Spleen (tissue), 11 donors: ENCODE results near the gene KIDINS220. TPM values are rescaled to one million over a fixed set of nuclear protein-coding genes. Genes with fewer than 3 reads are reported as not detected.

ENCODE experiments used
- DNase-seq: peaks from one replicate; pipeline ENCODE4 v3.0.0-alpha.2; 2020
- H3K27ac ChIP-seq, 8 donors: fragments of 200-600 bp; sonication (generic) in 7 of 8; 1 replicate in 4 of 8; 2 replicates in 4 of 8; pipeline versions ENCODE4 v1.5.0 to v1.8.0; 2016 to 2021; ENCODE audit warnings: inconsistent platforms in 4 of 8, mild to moderate bottlenecking in 4 of 8, moderate library complexity in 1 of 8
- H3K27me3 ChIP-seq, 7 donors: fragments of 200-600 bp; sonication (generic) in 6 of 7; replicated peaks in 1 of 7; 1 replicate in 4 of 7; 2 replicates in 3 of 7; pipeline versions ENCODE4 v1.5.0 to v1.8.0; 2016 to 2021; ENCODE audit warnings: inconsistent platforms in 3 of 7, mild to moderate bottlenecking in 1 of 7
- H3K36me3 ChIP-seq, 6 donors: fragments of 200-600 bp; sonication (generic) in 5 of 6; 1 replicate in 4 of 6; 2 replicates in 2 of 6; pipeline versions ENCODE4 v1.5.0 to v1.8.0; 2016 to 2021; ENCODE audit warnings: inconsistent platforms in 2 of 6
- H3K4me1 ChIP-seq, 6 donors: fragments of 200-600 bp; sonication (generic) in 5 of 6; 1 replicate in 3 of 6; 2 replicates in 3 of 6; pipeline versions ENCODE4 v1.5.0 to v1.8.0; 2016 to 2021; ENCODE audit warnings: inconsistent platforms in 3 of 6
- H3K4me3 ChIP-seq, 8 donors: fragments of 200-600 bp; sonication (generic) in 7 of 8; 1 replicate in 4 of 8; 2 replicates in 4 of 8; pipeline versions ENCODE4 v1.5.0 to v1.8.0; 2016 to 2021; ENCODE audit warnings: inconsistent platforms in 4 of 8, mild to moderate bottlenecking in 4 of 8, moderate library complexity in 2 of 8
- H3K9me3 ChIP-seq, 8 donors: fragments of 200-600 bp; sonication (generic) in 7 of 8; 1 replicate in 4 of 8; 2 replicates in 4 of 8; pipeline versions ENCODE4 v1.5.0 to v1.8.0; 2016 to 2021; ENCODE audit warnings: inconsistent platforms in 4 of 8
- CTCF ChIP-seq, 11 experiments: fragments of 200-600 bp in 7 of 11; fragments of 450-650 bp in 4 of 11; sonication (generic) in 4 of 11; IDR thresholded peaks in 8 of 11; conservative IDR thresholded peaks in 3 of 11; 1 replicate in 7 of 11; 2 replicates in 4 of 11; pipeline versions ENCODE4 v1.4.0 to v1.8.0; 2016 to 2021; ENCODE audit warnings: antibody characterized with exemption in 11 of 11, inconsistent platforms in 4 of 11, mild to moderate bottlenecking in 1 of 11
- POLR2A ChIP-seq, 3 donors: fragments of 450-650 bp; IDR thresholded peaks; one replicate each; pipeline ENCODE4 v1.5.1; 2017; ENCODE audit warnings: antibody characterized with exemption in 3 of 3, mild to moderate bottlenecking in 1 of 3
- POLR2AphosphoS5 ChIP-seq, 3 donors: sonication (generic); formaldehyde crosslinking; IDR thresholded peaks; one replicate each; pipeline ENCODE4 v1.5.1; 2017; ENCODE audit warnings: antibody characterized with exemption in 3 of 3
- WGBS, 5 donors: extraction: QIAGEN DNeasy Blood & Tissue Kit in 3 of 5; methylation state at CpG; one replicate each; pipeline versions ENCODE4 v1.1.5 to v1.1.7; 2013 to 2018; 5-methylcytosine and 5-hydroxymethylcytosine counted together
- intact Hi-C: fragments of 100-400 bp; cut with DNase I; formaldehyde crosslinking; loops from one replicate; pipeline ENCODE4 v1.15.0; 2023; ENCODE audit warnings: low total_unique reads
- polyA plus RNA-seq, 3 donors: library from polyadenylated mRNA; stranded (reverse); fragments of 200-250 nt; gene quantifications; one replicate each; pipeline ENCODE4 v1.2.1, GENCODE V29; 2013
- total RNA-seq, 7 donors: library from RNA; depleted of rRNA in 3 of 7; stranded (reverse); fragments of >200 nt in 3 of 7; fragmentation: NEBNext Ultra II Directional in 4 of 7; extraction: Animal tissue kit (Norgen Biotek cat#: 25700) in 4 of 7; gene quantifications; one replicate each; pipeline versions ENCODE4 v1.1.0 to v1.2.1, GENCODE V29; 2016 to 2021
- donor health status: healthy with polysubstance abuse.
- donor health status: DM: no; HTN: no; CAD: no; lungs with moderate emphysema.
- donor health status: DM: no; HTN: no; CAD: no.
- donor health status: Bipolar disorder and iron deficiency.
- donor health status: healthy.
- donor health status: DM: no; HTN: no; CAD: no.
- donor health status: DM: yes; HTN: yes; CAD: no.

Gene KIDINS220
- total and polyA plus RNA-seq, 10 donors, result 6.0 to 84.1 (median 59.0) TPM

GRCh38 chr2:8840475-8841091 lies 3.2 kb upstream of the KIDINS220 start:
- 74 to 87% (median 78%) methylated on average over 11 to 12 of the region's 12 CpGs for WGBS, 5 donors
- peak overlapping the region in 1 of 8 donors; percentile 2 for H3K4me3 ChIP-seq
- H3K27me3 ChIP-seq, result peaks cover 0 to 6% (median 0%) of the 10 kb centered on the region in 7 donors
- DNase-seq, result no peak
- H3K4me1 ChIP-seq, result peaks cover 12 to 26% (median 20%) of the 10 kb centered on the region in 6 donors
- H3K9me3 ChIP-seq, result no peaks in the 10 kb centered on the region
- TF ChIP-seq CTCF (IDR thresholded peaks at IDR 0.05 in 8 of 11, conservative IDR thresholded peaks at IDR 0.05 in 3 of 11), result no peak
- TF ChIP-seq POLR2AphosphoS5 (IDR thresholded peaks at IDR 0.05), result no peak
- TF ChIP-seq POLR2A (IDR thresholded peaks at IDR 0.05), result no peak
- H3K27ac ChIP-seq, result no peak overlapping the region
- H3K36me3 ChIP-seq, result no peaks in the 10 kb centered on the region
- intact Hi-C loops, result no loop called here

GRCh38 chr2:8839189-8839965 lies 2.0 kb upstream of the KIDINS220 start:
- TF ChIP-seq POLR2AphosphoS5 (IDR thresholded peaks at IDR 0.05), result no peak
- TF ChIP-seq CTCF (IDR thresholded peaks at IDR 0.05 in 8 of 11, conservative IDR thresholded peaks at IDR 0.05 in 3 of 11), result no peak
- no peak for TF ChIP-seq POLR2A (IDR thresholded peaks at IDR 0.05)
- 57 to 74% (median 70%) methylated on average over 5 of the region's 5 CpGs for WGBS, 5 donors
- Histone ChIP-seq H3K4me3 (peak overlapping the region in 1 of 8 donors; percentile 82), H3K4me1 (peaks cover 22 to 38% (median 32%) of the 10 kb centered on the region in 6 donors), H3K27ac (no peak overlapping the region), H3K9me3 (no peaks in the 10 kb centered on the region), H3K36me3 (no peaks in the 10 kb centered on the region), H3K27me3 (peaks cover 0 to 6% (median 0%) of the 10 kb centered on the region in 7 donors)
- no peak for DNase-seq
- intact Hi-C loops, result no loop called here

GRCh38 chr2:8837795-8838140 lies 355 bp upstream of the KIDINS220 start:
- Histone ChIP-seq H3K4me3 (peak overlapping the region; percentile 68 to 98 (median 92)), H3K4me1 (peaks cover 22 to 55% (median 38%) of the 10 kb centered on the region in 6 donors), H3K27ac (peak overlapping the region in 5 of 8 donors; percentile 79 to 94 (median 88)), H3K36me3 (no peaks in the 10 kb centered on the region), H3K27me3 (no peaks in the 10 kb centered on the region), H3K9me3 (no peaks in the 10 kb centered on the region)
- TF ChIP-seq POLR2A (IDR thresholded peaks at IDR 0.05) (no peak), CTCF (IDR thresholded peaks at IDR 0.05 in 8 of 11, conservative IDR thresholded peaks at IDR 0.05 in 3 of 11) (no peak), POLR2AphosphoS5 (IDR thresholded peaks at IDR 0.05) (no peak)
- intact Hi-C loops, result no loop called here
- DNase-seq, result no peak
- WGBS, 5 donors, result 79 to 85% (median 79%) methylated on average over 11 of the region's 11 CpGs

- no peak overlapping the region for H3K27ac ChIP-seq
- intact Hi-C loops, result no loop called here
- H3K36me3 ChIP-seq, result no peaks in the 10 kb centered on the region
- no peaks in the 10 kb centered on the region for H3K27me3 ChIP-seq
- peaks cover 22 to 75% (median 41%) of the 10 kb centered on the region in 6 donors for H3K4me1 ChIP-seq
- H3K9me3 ChIP-seq, result no peaks in the 10 kb centered on the region
- no peak for DNase-seq
- TF ChIP-seq CTCF (IDR thresholded peaks at IDR 0.05 in 8 of 11, conservative IDR thresholded peaks at IDR 0.05 in 3 of 11) (no peak), POLR2AphosphoS5 (IDR thresholded peaks at IDR 0.05) (no peak), POLR2A (IDR thresholded peaks at IDR 0.05) (no peak)
- no peak overlapping the region for H3K4me3 ChIP-seq
Measured at GRCh38 chr2:8835279-8835678, 2.1 kb downstream of the KIDINS220 start.
